ENCODE measurements around the gene ZNF397. TPM values are rescaled to one million over a fixed set of nuclear protein-coding genes. Genes with fewer than 3 reads are reported as not detected.
A peak's percentile ranks its signal among the peaks of the same experiment; 100 is the strongest.

ZNF397 gene
- total RNA-seq, 1 donor from 2014 or later: 43.6 TPM

- Mint-ChIP-seq H3K36me3 (ENCODE audit: insufficient read depth) (peaks cover 46% of the 10 kb centered on the region), H3K27ac (no peak overlapping the region), H3K27me3 (no peaks in the 10 kb centered on the region), H3K9me3 (ENCODE audit: low read depth) (peaks cover 44% of the 10 kb centered on the region), H3K4me3 (ENCODE audit: low read depth) (no peak overlapping the region), H3K4me1 (ENCODE audit: low read depth) (no peaks in the 10 kb centered on the region)
- no peak for DNase-seq (ENCODE audit: low spot score, unreplicated experiment)
- TF ChIP-seq CTCF (IDR thresholded peaks at IDR 0.05; ENCODE audit: unreplicated experiment): no peak
Measured at GRCh38 chr18:35282353-35282752, 41.5 kb downstream of the ZNF397 start.

- DNase-seq (ENCODE audit: low spot score, unreplicated experiment): no peak
Measured at GRCh38 chr18:35283923-35284794, 43.3 kb downstream of the ZNF397 start.

GRCh38 chr18:35284841-35285240, 44.0 kb downstream of the ZNF397 start:
- peaks cover 42% of the 10 kb centered on the region for H3K36me3 Mint-ChIP-seq (ENCODE audit: insufficient read depth)
- H3K9me3 Mint-ChIP-seq (ENCODE audit: low read depth): peaks cover 38% of the 10 kb centered on the region
- H3K27ac Mint-ChIP-seq: no peak overlapping the region
- no peak overlapping the region for H3K4me3 Mint-ChIP-seq (ENCODE audit: low read depth)
- peaks cover 4% of the 10 kb centered on the region for H3K4me1 Mint-ChIP-seq (ENCODE audit: low read depth)
- TF ChIP-seq CTCF (IDR thresholded peaks at IDR 0.05; ENCODE audit: unreplicated experiment): no peak
- H3K27me3 Mint-ChIP-seq: no peaks in the 10 kb centered on the region
- DNase-seq (ENCODE audit: low spot score, unreplicated experiment): no peak

More at GRCh38 chr18:35283923-35284794, 43.3 kb downstream of the ZNF397 start:
- H3K4me1 Mint-ChIP-seq (ENCODE audit: low read depth): peaks cover under 1% of the 10 kb centered on the region
- peaks cover 42% of the 10 kb centered on the region for H3K9me3 Mint-ChIP-seq (ENCODE audit: low read depth)
- H3K27ac Mint-ChIP-seq: no peak overlapping the region
- peaks cover 42% of the 10 kb centered on the region for H3K36me3 Mint-ChIP-seq (ENCODE audit: insufficient read depth)
- TF ChIP-seq CTCF (IDR thresholded peaks at IDR 0.05; ENCODE audit: unreplicated experiment): no peak
- H3K4me3 Mint-ChIP-seq (ENCODE audit: low read depth): no peak overlapping the region
- H3K27me3 Mint-ChIP-seq: no peaks in the 10 kb centered on the region

- TF ChIP-seq CTCF (IDR thresholded peaks at IDR 0.05; ENCODE audit: unreplicated experiment): no peak
- H3K9me3 Mint-ChIP-seq (ENCODE audit: low read depth): peaks cover 21% of the 10 kb centered on the region
- no peaks in the 10 kb centered on the region for H3K27me3 Mint-ChIP-seq
- H3K4me1 Mint-ChIP-seq (ENCODE audit: low read depth): peaks cover 20% of the 10 kb centered on the region
- no peak for DNase-seq (ENCODE audit: low spot score, unreplicated experiment)
- peak overlapping the region; percentile 97 for H3K4me3 Mint-ChIP-seq (ENCODE audit: low read depth)
- peak overlapping the region; percentile 99 for H3K27ac Mint-ChIP-seq
- peaks cover 25% of the 10 kb centered on the region for H3K36me3 Mint-ChIP-seq (ENCODE audit: insufficient read depth)
Measured at GRCh38 chr18:35289293-35289692, 48.5 kb downstream of the ZNF397 start.

DNA sequence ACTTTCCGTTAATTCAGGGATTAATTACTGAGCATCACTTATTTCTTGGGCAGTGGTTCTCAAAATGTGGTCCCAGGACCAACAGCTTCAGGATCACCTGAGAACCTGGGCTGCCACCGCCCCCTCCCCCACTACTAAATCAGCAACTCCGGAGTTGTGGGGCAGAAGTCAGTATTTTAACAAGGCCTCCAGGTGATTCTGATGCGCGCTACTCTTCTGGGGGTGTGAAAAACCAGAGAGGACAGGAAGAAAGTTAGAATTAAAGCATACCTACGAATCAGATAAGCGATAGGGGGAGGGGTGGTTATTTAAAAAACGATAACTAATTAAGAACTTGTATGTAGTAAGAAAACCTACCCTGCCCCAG, 48.9 kb downstream of the ZNF397 start:
- no peak for TF ChIP-seq CTCF (IDR thresholded peaks at IDR 0.05; ENCODE audit: unreplicated experiment)
- peaks cover 21% of the 10 kb centered on the region for H3K9me3 Mint-ChIP-seq (ENCODE audit: low read depth)
- peaks cover 20% of the 10 kb centered on the region for H3K4me1 Mint-ChIP-seq (ENCODE audit: low read depth)
- peaks cover 27% of the 10 kb centered on the region for H3K36me3 Mint-ChIP-seq (ENCODE audit: insufficient read depth)
- no peaks in the 10 kb centered on the region for H3K27me3 Mint-ChIP-seq
- peak overlapping the region; percentile 99 for H3K27ac Mint-ChIP-seq
- peak overlapping the region; percentile 97 for H3K4me3 Mint-ChIP-seq (ENCODE audit: low read depth)
- DNase-seq (ENCODE audit: low spot score, unreplicated experiment): no peak

Measured in progenitor cell of endocrine pancreas (in vitro differentiated cells).